Lower leg skin (tissue), 3 donors: ENCODE measurements around the gene RPL32.

Experiments used
- CTCF ChIP-seq, 3 donors: fragments of 450-650 bp; IDR thresholded peaks; one replicate each; pipeline ENCODE4 v1.5.1; 2016; ENCODE audit warnings: antibody characterized with exemption in 3 of 3, mild to moderate bottlenecking in 3 of 3, moderate library complexity in 2 of 3
- POLR2A ChIP-seq, 2 donors: fragments of 450-650 bp; IDR thresholded peaks; one replicate each; pipeline ENCODE4 v1.6.1; 2016 to 2017; ENCODE audit warnings: antibody characterized with exemption in 2 of 2, mild to moderate bottlenecking in 1 of 2, moderate library complexity in 1 of 2

- TF ChIP-seq CTCF (IDR thresholded peaks at IDR 0.05) (no peak), POLR2A (IDR thresholded peaks at IDR 0.05) (no peak)
These were observed 7.9 kb downstream of the RPL32 start for GRCh38 chr3:12833222-12834161.
